Stimulated activated CD4-positive, alpha-beta T cell treated with anti-CD3 and anti-CD28 coated beads, TNF-alpha, amount 100 ng/mL, for 1 hour (primary cell): ENCODE results near the gene ZIK1.

Experiments
- DNase-seq, 3 donors: peaks; one replicate each; pipeline ENCODE4 v3.0.0-alpha.2; 2020; ENCODE audit warnings: low read depth in 3 of 3, low spot score in 1 of 3

The ZIK1 gene

DNA sequence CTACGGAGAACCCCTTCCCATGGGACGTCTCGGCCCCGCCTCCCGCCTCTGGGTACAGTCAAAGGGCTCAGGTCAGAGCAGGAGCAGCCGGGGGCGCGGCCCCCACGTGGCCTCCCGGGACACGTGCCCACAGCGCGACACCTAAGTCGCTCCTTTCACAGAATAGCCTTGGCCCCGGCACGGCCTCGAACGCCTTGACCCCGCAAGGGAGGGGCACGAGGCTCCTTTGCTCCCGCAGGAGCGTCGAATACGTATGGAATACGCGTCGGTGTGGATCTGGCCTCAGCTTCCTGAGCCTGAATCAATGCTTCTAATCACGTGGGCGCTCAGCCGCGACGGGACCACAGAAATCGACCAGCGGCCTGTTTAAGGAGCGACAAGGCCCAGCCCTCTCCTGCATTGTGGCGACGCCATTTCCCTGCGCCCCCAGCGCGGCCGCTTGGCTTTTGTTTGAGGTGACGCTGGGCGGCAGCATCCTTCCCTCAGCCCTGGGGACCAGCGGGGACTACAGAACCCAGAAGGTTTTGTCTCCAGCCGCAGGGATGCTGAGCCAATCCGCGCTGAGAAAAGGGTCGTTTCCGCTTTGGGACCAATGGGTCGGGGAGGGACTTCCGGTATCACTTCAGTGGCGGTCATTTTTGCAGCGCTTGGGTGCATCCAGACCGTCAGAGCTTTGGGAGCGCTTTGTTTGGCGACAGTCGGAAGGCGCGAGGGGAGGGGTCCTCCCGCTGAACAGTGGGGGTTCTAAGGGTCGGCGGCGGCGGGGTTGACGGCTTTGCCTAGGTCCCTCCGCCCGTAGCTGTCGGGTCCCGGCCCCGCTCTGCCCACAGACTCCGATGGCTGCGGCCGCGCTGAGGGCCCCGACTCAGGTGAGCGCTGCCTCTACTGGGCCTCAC, at the start of gene ZIK1:
TSS of gene ZIK1 (plus strand) at position 625 of the 896 bp plus-strand sequence. CDS start at position 837, 212 bp downstream.
- peak; percentile 60 to 69 (median 67) for DNase-seq

DNA sequence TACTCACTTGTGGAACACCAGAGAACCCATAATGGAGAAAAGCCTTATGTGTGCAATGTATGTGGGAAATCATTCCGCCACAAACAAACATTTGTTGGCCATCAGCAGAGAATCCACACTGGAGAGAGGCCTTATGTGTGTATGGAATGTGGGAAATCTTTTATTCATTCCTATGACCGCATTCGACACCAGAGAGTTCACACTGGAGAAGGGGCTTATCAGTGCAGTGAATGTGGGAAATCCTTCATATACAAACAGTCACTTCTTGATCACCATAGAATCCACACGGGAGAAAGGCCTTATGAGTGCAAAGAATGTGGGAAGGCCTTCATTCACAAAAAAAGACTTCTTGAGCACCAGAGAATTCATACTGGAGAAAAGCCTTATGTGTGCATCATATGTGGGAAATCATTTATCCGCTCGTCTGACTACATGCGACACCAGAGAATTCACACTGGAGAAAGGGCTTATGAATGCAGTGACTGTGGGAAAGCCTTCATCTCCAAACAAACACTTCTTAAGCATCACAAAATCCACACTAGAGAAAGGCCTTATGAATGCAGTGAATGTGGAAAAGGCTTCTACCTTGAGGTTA, 45.9 kb upstream of the ZIK1 start:
- no peak for DNase-seq

DNA sequence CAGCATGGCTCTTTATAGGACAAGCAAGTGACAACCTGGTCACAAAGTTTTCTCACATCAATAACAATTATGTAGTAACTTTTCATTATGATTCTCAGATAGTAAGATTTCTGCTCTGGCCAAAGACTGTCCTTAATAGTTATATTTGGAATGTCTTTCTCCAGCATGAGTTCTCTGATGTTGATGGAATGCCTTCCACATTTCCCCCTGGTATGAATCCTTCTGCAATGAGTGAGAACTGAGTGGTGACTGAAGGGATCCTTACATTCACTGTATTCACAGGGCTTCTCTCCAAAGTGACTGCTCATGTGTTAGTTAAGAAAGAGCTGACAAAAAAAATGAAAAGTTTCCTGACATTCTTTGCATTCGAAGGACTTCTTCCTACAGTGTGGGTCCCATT, 37.4 kb upstream of the ZIK1 start:
- DNase-seq: no peak

DNA sequence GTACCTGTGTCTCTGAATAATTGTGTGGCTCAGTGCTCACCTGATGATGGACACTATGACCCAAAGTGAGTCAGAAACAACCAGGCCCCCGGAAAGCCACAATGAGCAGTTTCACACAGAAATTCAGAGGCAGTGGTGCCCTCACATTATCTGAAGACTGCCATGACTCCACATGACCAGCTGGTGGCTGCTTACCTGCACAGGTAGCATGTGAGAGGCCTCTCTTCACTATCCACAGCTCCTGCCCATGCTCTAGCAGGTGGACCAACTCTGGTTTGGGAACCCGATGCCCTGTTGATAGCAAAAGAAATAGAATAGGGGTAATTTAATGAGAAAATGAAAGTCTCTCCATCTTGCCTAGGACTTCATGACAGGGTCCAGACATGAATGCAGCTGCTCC, 31.5 kb upstream of the ZIK1 start:
- DNase-seq: no peak

DNA sequence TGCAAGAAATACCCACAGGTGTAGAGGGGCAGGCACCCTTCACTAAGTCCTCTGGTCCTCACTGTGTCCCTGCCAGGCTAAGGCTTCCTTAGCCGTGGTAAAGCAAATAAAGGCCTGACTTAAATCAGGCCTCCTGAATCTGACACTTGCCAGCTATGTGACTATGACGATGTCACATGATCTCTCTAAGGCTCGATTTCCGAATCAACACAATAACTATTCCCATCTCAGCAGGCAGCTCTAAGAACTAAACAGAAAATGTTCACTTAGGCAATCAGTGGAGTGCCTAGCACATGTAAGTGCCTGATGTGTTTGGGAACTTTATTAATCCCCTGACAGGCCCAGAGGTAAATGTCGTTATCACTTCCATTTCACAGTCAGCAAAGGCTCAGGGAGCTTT, 26.3 kb upstream of the ZIK1 start:
- no peak for DNase-seq

DNA sequence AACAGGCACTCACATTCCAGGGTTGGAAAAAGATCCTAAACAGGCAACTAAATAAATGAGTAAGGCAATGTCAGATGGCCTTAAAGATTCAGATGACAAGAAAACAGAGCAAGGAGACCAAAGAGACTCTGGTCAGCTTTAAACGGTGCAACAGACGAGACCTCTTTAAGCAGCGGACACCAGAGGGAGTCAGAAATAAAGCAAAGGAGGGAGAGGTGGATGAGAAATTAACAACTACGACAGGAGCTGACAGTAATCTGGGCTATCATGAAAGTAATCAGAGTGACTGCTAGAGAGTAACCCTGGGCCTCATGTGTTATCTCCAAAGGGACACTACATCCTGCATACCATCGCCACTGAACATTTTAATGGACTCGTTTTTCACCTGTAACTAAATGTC, 25.4 kb upstream of the ZIK1 start:
- DNase-seq: no peak

DNA sequence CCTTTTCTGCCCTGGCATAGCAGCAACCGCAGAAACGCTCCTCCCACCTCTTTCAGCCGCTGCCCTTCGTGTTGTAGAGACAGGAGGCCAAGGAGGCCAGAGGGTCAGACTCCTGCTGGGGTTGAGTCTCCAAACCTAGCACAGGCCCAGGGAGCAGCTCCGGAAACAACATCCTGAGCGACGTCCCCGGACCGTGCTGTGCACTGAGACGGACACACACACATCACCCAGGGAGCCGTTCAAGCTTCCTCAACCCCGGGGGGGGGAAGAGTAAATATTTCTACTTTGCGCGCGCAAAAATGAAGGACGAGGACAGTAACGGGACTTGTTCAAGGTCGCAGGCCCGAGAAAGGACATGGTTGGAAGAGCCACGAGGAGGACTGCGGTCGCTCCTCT, 24.9 kb upstream of the ZIK1 start:
- no peak for DNase-seq

DNA sequence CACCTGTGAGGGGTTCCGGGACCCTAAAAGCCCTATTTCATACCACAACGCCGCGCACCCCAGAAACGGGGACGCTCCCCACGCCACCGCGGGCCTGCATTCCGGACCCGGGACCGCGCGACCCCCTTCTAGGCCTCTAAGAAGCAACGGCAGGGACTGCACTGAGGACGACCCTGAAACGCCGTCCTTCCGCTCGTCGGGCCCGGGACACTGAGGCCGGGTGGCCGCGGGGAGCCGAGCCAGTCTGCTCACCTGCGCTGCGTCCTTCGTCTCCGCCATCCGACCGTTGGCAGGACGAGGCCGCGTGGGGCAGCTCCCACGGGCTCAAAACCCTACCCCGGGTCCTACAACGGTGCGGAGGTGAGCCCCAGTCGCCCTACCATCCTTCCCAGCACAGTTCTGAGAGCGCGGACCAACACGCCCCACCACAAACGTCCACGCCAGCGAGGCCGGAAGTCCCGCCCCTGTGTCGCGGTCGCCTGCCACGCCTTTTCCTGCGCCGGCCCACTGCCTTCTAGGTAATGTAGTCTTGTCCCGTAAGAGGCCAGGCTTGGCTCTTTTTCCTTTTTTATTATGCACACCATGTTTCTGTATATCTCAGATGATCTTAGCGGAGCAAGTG, 24.4 kb upstream of the ZIK1 start, which contains the start of gene ZNF550:
TSS of gene ZNF550 (minus strand) at position 460 of the 622 bp plus-strand sequence. CDS start at position 279, 181 bp downstream.
- DNase-seq: peak; percentile 62 to 79 (median 72)

DNA sequence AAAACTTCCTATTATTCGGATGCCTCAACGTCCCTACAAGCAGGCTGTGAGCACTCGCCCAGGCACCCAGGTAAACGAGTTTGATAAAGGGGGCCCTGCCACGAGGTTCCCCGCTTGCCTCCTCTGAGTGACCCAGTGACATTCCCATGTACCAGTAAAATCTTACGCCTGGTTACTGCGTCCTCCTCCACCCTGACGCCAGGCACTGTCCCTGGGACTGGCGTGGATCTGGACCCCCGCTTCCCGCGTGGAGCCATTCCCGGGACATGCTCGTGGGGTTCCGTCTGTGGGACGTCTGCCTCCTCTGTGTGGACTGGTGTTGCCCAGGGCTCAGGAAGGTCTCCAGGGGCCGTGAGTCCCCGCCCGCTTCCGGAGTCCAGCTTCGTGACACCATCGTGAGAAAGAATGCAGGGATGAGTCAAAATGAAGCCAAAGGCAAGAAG, 23.9 kb upstream of the ZIK1 start:
- DNase-seq: no peak

DNA sequence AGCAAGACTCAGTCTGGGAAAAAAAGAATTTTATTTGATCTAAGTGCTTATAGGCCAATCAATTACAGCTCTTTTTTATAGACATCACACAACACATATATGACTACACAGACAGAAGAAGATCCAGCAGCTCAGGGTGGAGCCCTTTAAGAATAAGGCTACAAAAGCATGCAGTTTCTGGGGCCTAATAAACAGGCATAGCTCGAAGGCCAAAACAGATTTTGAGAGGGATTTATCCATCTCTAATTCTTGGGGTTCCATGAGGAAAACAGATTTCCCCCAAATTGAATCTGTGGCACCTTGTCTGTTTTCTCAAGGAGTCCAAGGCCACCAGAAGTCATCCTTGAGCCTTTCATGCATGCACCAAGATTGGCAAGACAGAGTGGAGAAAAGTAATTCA, 20.4 kb upstream of the ZIK1 start:
- DNase-seq: no peak

DNA sequence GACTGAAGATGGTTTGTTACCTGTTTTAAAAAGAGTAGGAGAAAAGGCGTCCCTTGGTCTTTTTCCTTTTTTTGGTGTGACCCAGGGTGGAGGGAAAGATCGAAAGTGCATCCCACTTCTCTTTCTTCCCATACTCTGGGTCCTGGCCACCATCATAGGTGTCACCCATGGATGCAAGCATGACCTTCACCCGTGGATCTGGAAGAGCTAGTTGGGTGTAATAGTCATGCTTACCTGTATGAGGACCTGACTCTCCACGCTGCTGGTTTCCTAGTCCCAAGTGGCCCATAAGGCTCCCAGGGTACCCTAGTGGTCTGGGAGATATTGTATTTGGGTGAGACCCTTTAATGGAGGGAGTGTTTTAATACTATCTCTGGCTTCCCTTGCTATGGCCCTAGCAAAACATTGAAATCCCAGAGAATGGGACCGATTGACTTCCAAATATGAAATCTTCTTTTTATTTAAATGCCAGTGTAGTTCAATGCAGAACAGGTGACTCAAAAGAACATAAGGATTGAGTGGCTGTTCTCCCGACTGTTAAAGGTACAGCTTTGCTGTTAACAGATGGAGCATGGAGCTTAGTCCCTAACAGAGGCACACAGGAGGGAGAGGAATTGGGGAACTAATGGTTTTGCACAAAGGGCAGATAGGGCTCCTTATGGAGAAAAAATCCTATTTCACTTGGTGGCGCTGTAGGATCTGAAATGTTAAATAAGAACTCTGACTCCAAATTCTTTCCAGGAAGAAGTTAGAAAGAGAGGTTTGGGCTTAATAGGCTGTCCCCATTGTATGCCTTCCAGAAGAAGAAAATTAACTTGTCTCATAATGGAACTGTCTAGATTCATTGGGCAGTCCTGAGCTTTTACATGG, 17.3 kb upstream of the ZIK1 start:
- no peak for DNase-seq

DNA sequence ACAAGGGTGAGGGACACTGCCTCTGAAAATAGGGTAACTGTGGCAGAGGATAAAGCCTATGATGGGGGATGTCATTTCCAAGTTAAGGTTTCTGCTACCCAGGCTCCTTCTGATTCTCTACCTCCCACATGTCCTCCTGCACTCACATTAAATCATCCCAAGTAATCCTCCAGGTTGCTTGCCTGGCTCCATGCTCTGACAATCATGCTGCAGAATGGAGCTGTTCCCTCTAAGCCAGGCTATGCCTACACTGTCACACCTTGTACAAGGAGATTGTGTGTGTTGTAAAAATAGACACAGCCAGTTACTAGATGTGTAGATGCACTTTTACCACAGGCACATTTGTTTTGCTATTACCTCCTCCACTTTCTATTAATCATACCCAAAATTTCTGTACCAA, 13.2 kb upstream of the ZIK1 start:
- DNase-seq: no peak

DNA sequence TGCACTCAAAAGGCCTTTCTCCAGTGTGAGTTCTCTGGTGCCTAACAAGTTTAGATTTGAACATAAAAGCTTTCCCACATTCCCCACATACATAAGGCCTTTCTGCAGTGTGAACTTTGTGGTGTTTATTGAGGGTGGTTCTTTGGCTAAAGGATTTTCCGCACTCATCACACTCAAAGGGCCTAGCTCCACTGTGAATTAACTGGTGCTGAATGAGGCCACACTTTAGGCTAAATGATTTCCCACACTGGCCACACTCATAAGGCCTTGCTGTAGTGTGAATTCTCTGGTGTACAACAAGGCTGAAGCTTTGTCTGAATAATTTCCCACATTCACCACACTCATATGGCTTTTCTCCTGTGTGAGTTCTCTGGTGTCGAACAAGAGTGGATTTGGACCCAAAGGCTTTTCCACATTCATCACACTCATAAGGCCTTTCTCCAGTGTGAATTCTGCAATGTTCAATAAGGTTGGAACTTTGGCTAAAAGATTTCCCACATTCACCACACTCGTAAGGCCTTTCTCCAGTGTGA, 11.5 kb upstream of the ZIK1 start:
- no peak for DNase-seq

DNA sequence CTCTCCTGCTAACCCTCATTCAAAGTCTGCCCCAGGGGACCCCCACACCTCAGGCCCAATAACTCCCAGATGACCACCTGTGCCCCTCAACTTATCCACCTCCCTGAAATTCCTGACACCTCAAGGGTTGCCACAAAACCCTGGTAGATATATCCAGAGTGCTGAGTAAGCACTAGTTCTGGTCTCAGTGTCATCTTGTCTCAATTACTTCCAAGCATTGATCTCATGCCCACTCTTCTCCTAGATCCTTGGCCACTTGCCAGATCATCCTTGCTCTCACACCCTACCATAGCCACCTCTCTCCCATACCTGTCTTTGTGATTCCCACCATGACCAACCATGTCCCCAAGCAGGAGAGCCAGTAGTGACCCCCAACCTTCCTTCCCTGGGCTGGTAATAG, 7.3 kb upstream of the ZIK1 start:
- no peak for DNase-seq

DNA sequence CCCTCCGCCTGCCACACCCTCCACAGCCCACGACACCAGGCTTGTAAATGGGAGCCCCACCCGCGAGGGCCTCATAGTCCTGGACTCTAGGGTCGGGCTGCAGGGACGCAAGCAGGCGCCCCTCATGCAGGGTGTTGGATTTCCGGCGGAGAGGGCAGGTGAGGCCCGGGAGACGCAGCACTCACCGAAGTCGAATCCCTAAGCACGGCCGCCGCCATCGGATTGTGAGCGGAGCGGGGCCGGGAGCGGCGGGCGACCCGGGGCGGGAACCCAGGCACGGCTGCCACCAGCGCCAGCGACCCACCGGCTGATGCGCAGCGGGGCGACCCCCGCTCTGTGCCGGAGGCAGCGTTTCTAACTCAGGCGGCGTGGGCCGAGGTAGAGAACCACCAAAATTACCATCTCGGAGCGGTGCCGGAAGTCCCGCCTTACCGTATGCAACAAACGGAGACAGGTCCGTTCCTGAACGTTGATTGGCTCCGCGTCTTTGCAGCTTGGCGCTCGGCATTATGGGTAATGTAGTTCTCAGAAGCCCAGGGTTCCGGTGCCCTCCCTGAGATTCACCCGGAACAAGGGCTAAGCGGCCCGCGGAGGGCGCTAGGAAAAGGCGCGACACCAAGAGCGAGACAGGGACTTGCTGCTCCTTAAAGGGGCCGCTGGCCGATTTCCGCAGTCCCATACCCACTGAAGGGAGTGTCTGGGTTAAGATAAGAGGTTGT, 5.3 kb upstream of the ZIK1 start, which contains the start of gene ZNF416:
TSS of gene ZNF416 (minus strand) at position 425 of the 719 bp plus-strand sequence. CDS start at position 218, 207 bp downstream.
- peak; percentile 77 to 92 (median 88) for DNase-seq

DNA sequence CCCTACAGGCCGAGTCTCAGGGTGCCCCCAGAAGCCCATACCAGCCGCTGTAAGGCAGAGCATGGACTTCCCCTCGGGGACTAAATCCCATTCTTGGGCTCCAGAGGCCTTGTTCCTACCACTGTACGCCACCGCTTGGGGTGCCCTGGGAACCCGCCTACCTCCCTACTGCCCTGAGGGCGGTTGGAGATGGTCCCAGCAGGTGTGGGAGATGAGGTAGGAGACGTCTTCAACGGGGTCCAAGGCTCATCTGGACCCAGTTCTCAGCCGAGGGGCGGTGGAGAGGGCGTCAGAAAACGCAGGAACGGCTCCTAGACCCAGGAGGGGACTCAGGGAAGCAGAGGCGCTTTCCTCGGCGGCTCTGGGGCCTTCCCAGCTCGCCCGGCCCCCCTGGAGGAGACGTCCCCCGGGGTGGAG, 833 bp upstream of the ZIK1 start:
- no peak for DNase-seq

DNA sequence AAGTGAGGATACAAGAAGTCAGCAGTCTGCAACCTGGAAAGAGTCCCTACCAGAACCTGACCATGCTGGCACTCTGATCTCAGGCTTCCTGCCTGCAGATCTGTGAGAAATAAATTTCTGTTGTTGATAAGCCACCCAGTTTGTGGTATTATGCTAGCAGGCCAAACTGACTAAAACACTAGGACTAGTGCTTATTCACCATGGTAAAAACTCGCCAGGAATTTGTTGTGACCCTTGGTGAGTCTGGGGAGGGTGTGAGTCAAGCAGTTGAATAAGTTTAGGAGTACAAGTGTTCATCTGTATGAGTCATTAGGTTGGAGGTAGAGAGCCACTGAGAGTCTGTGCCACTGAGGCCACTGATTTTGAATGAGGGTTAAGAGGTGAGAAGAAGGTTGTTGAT, 3.6 kb downstream of the ZIK1 start:
- DNase-seq: no peak

DNA sequence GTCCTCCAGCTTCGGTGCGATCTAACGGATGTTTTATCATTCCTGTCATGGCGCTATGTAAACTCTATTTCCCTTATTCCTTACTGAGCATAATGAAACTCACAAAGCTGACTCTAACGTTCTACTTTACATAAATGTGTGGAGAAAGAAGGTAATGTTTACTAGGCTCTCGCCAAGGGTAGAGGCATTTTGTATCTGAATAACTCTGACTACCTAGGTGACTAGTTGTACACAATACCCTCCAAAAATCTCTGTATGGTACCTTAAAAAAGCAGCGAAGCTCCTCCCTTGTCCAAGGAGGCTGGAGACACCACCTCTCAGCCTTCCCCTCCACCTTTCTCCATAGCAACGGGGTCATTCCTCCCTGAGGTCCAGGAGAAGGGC, 15.4 kb downstream of the ZIK1 start:
- no peak for DNase-seq

DNA sequence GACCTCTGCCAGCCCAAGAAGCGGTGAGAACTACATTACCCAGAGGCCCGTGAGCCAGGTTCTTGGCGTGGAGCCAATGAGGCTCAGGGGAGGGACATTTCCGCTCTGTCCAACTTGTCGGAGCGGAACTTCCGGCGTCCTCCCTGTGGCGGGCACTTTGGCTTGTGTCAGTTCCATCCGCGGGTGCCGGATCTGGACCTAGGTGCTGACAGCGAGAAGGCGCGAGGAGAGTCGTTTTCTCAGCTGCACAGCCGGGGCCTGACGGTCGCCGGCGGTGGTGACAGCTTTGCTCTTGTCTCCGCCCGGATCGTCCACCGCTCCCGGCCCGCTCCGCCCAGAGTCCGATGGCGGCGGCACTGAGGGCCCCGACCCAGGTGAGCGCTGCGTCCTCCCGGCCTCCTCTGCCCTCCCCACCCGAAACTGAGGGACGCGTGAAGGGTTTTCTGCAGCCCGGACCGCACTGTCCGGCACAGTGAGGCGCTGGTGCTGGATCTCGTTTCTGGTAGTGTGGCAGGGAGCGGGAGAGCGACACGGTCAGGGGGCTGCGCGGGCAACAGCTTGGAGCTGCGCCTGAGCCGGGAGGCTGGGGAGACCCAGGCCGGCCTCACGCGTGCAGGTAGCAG, 15.9 kb downstream of the ZIK1 start, which contains the start of gene ZNF530:
TSS of gene ZNF530 (plus strand) at position 125 of the 623 bp plus-strand sequence. CDS start 4,461 bp downstream, outside the sequence.
- DNase-seq: peak; percentile 66 to 79 (median 67)
